Karpas-422 (cell line): Measurements from ENCODE around the gene MAPKAP1. TPM values are rescaled to one million over a fixed set of nuclear protein-coding genes. Genes with fewer than 3 reads are reported as not detected.

Experiments
- DNase-seq: peaks from one replicate; pipeline ENCODE4 v3.0.0-alpha.2; 2015
- H2AFZ ChIP-seq: fragments of 200-600 bp; sonication (generic); 2 replicates; pipeline ENCODE4 v1.6.1; 2014; ENCODE audit warnings: antibody characterized with exemption, low read length, mixed read lengths
- H3K27ac ChIP-seq: fragments of 200-600 bp; sonication (generic); 2 replicates; pipeline ENCODE4 v1.5.1; 2014; ENCODE audit warnings: mild to moderate bottlenecking, low read length, moderate library complexity
- H3K27me3 ChIP-seq: fragments of 200-600 bp; sonication (generic); 2 replicates; pipeline ENCODE4 v1.6.1; 2014; ENCODE audit warnings: low read length, mixed read lengths
- H3K36me3 ChIP-seq: fragments of 200-600 bp; sonication (generic); 2 replicates; pipeline ENCODE4 v1.6.1; 2014; ENCODE audit warnings: low read length, mixed read lengths; ENCODE audit not compliant: insufficient read depth
- H3K4me1 ChIP-seq: fragments of 200-600 bp; sonication (generic); 2 replicates; pipeline ENCODE4 v1.6.1; 2014; ENCODE audit warnings: mild to moderate bottlenecking, low read length, mixed read lengths
- H3K4me2 ChIP-seq: fragments of 200-600 bp; sonication (generic); 2 replicates; pipeline ENCODE4 v1.6.1; 2014; ENCODE audit warnings: low read length, low read depth, mild to moderate bottlenecking; ENCODE audit not compliant: poor library complexity, severe bottlenecking
- H3K4me3 ChIP-seq: fragments of 200-600 bp; sonication (generic); 2 replicates; pipeline ENCODE4 v1.5.1; 2014; ENCODE audit warnings: mild to moderate bottlenecking, antibody characterized with exemption, low read length, mixed read lengths
- H3K79me2 ChIP-seq: fragments of 200-600 bp; sonication (generic); 2 replicates; pipeline ENCODE4 v1.6.1; 2014; ENCODE audit warnings: mild to moderate bottlenecking, low read length, mixed read lengths
- H3K9ac ChIP-seq: fragments of 200-600 bp; sonication (generic); 2 replicates; pipeline ENCODE4 v1.6.0; 2014; ENCODE audit warnings: low read length
- H3K9me2 ChIP-seq: fragments of 200-600 bp; sonication (generic), shearing (Covaris generic); replicated peaks from 2 replicates; pipeline ENCODE4 v1.6.0; 2014; ENCODE audit warnings: mild to moderate bottlenecking, low read length, moderate library complexity; ENCODE audit not compliant: insufficient read depth
- H3K9me3 ChIP-seq: fragments of 300-700, 200-600 bp; sonication (generic); 2 replicates; pipeline ENCODE4 v1.6.1; 2014; ENCODE audit warnings: low read length, mixed read lengths
- H4K20me1 ChIP-seq: fragments of 200-600 bp; sonication (generic); 2 replicates; pipeline ENCODE4 v1.6.1; 2014; ENCODE audit warnings: mild to moderate bottlenecking, antibody characterized with exemption, low read length, low read depth; ENCODE audit not compliant: insufficient read depth
- total RNA-seq: library from RNA; depleted of rRNA; stranded (reverse); fragments of >200 nt; shearing (Covaris generic); gene quantifications from 2 replicates; pipeline ENCODE4 v1.2.3, GENCODE V29; 2014; ENCODE audit warnings: low replicate concordance

Gene MAPKAP1
- total RNA-seq, 1 experiment from 2014 or later, result 62.8 TPM

GRCh38 chr9:125749287-125749935, 42.4 kb upstream of the MAPKAP1 start:
- H3K4me1 ChIP-seq, result peaks cover 35% of the 10 kb centered on the region

GRCh38 chr9:125748446-125749099, 41.6 kb upstream of the MAPKAP1 start:
- peak overlapping the region; percentile 86 for H3K4me2 ChIP-seq
- H3K27me3 ChIP-seq, result no peaks in the 10 kb centered on the region
- no peaks in the 10 kb centered on the region for H3K36me3 ChIP-seq
- H4K20me1 ChIP-seq, result peaks cover 9% of the 10 kb centered on the region; the same call in 1 of the 2 replicates
- no peak overlapping the region for H3K27ac ChIP-seq
- H2AFZ ChIP-seq, result no peak overlapping the region
- no peaks in the 10 kb centered on the region for H3K9me3 ChIP-seq
- no peaks in the 10 kb centered on the region for H3K79me2 ChIP-seq
- no peak overlapping the region for H3K9ac ChIP-seq
- peak overlapping the region; percentile 66; the same call in 1 of the 2 replicates for H3K4me3 ChIP-seq
- peaks cover 35% of the 10 kb centered on the region for H3K4me1 ChIP-seq
- no peaks in the 10 kb centered on the region for H3K9me2 ChIP-seq
- no peak for DNase-seq

More at GRCh38 chr9:125749287-125749935, 42.4 kb upstream of the MAPKAP1 start:
- Histone ChIP-seq H3K79me2 (no peaks in the 10 kb centered on the region), H3K9me2 (no peaks in the 10 kb centered on the region), H2AFZ (no peak overlapping the region), H3K4me3 (no peak overlapping the region), H3K4me2 (no peak overlapping the region), H3K27ac (no peak overlapping the region), H4K20me1 (peaks cover 9% of the 10 kb centered on the region; the same call in 1 of the 2 replicates), H3K27me3 (no peaks in the 10 kb centered on the region), H3K9ac (no peak overlapping the region), H3K36me3 (no peaks in the 10 kb centered on the region), H3K9me3 (no peaks in the 10 kb centered on the region)
- no peak for DNase-seq

- H3K4me1 ChIP-seq, result peaks cover 34% of the 10 kb centered on the region
- H3K4me2 ChIP-seq, result peak overlapping the region; percentile 86
- peaks cover 9% of the 10 kb centered on the region; the same call in 1 of the 2 replicates for H4K20me1 ChIP-seq
- no peaks in the 10 kb centered on the region for H3K9me2 ChIP-seq
- no peaks in the 10 kb centered on the region for H3K9me3 ChIP-seq
- H2AFZ ChIP-seq, result 0 out of 2 replicates have a peak overlapping the region, but pooled peaks have one; percentile 72
- H3K36me3 ChIP-seq, result no peaks in the 10 kb centered on the region
- H3K4me3 ChIP-seq, result peak overlapping the region; percentile 66
- peak overlapping the region; percentile 68 for H3K9ac ChIP-seq
- H3K79me2 ChIP-seq, result no peaks in the 10 kb centered on the region
- no peak for DNase-seq
- H3K27me3 ChIP-seq, result no peaks in the 10 kb centered on the region
- no peak overlapping the region for H3K27ac ChIP-seq
Observed at GRCh38 chr9:125747765-125748445, 40.9 kb upstream of the MAPKAP1 start.

- Histone ChIP-seq H2AFZ (peak within 1 kb of the TSS; percentile 97), H3K4me3 (peak within 1 kb of the TSS; percentile 73), H3K9me2 (no peaks in the 10 kb centered on the region), H3K79me2 (no peaks in the 10 kb centered on the region), H4K20me1 (peaks cover 11% of the 10 kb centered on the region; the same call in 1 of the 2 replicates), H3K36me3 (no peaks in the 10 kb centered on the region), H3K4me1 (peaks cover 27% of the 10 kb centered on the region), H3K27me3 (no peaks in the 10 kb centered on the region), H3K27ac (no peak within 1 kb of the TSS), H3K9ac (peak within 1 kb of the TSS; percentile 81), H3K9me3 (no peaks in the 10 kb centered on the region), H3K4me2 (peak within 1 kb of the TSS; percentile 91)
- peak; percentile 70 for DNase-seq
Observed at GRCh38 chr9:125747053-125747764, 40.2 kb upstream of the MAPKAP1 start, which contains the start of gene PBX3. Gene PBX3, plus strand, starts transcription at chr9:125747373.

GRCh38 chr9:125746774-125747052, 39.7 kb upstream of the MAPKAP1 start:
- H4K20me1 ChIP-seq, result peaks cover 12% of the 10 kb centered on the region; the same call in 1 of the 2 replicates
- H2AFZ ChIP-seq, result no peak overlapping the region
- no peaks in the 10 kb centered on the region for H3K27me3 ChIP-seq
- DNase-seq, result no peak
- no peaks in the 10 kb centered on the region for H3K36me3 ChIP-seq
- no peaks in the 10 kb centered on the region for H3K9me2 ChIP-seq
- H3K27ac ChIP-seq, result no peak overlapping the region
- H3K9me3 ChIP-seq, result no peaks in the 10 kb centered on the region
- peak overlapping the region; percentile 81 for H3K9ac ChIP-seq
- no peaks in the 10 kb centered on the region for H3K79me2 ChIP-seq
- H3K4me3 ChIP-seq, result peak overlapping the region; percentile 73; the same call in 1 of the 2 replicates
- H3K4me2 ChIP-seq, result peak overlapping the region; percentile 91
- peaks cover 25% of the 10 kb centered on the region for H3K4me1 ChIP-seq

GRCh38 chr9:125746017-125746773, 39.2 kb upstream of the MAPKAP1 start:
- Histone ChIP-seq H3K79me2 (no peaks in the 10 kb centered on the region), H3K36me3 (no peaks in the 10 kb centered on the region), H3K9ac (peak overlapping the region; percentile 81), H3K4me3 (peak overlapping the region; percentile 73), H3K27me3 (no peaks in the 10 kb centered on the region), H3K4me2 (peak overlapping the region; percentile 91), H3K9me2 (no peaks in the 10 kb centered on the region), H3K4me1 (peaks cover 25% of the 10 kb centered on the region), H2AFZ (peak overlapping the region; percentile 97), H3K9me3 (no peaks in the 10 kb centered on the region), H3K27ac (no peak overlapping the region), H4K20me1 (peaks cover 12% of the 10 kb centered on the region; the same call in 1 of the 2 replicates)
- DNase-seq, result peak; percentile 98

GRCh38 chr9:125745682-125746016, 38.6 kb upstream of the MAPKAP1 start:
- peak overlapping the region; percentile 91 for H3K4me2 ChIP-seq
- H3K9me2 ChIP-seq, result no peaks in the 10 kb centered on the region
- no peaks in the 10 kb centered on the region for H3K36me3 ChIP-seq
- H3K9ac ChIP-seq, result peak overlapping the region; percentile 81
- H2AFZ ChIP-seq, result peak overlapping the region; percentile 39; the same call in 1 of the 2 replicates
- H3K79me2 ChIP-seq, result no peaks in the 10 kb centered on the region
- DNase-seq, result no peak
- H3K27ac ChIP-seq, result no peak overlapping the region
- H3K4me3 ChIP-seq, result peak overlapping the region; percentile 73; the same call in 1 of the 2 replicates
- H3K9me3 ChIP-seq, result no peaks in the 10 kb centered on the region
- H3K4me1 ChIP-seq, result peaks cover 25% of the 10 kb centered on the region
- peaks cover 12% of the 10 kb centered on the region; the same call in 1 of the 2 replicates for H4K20me1 ChIP-seq
- H3K27me3 ChIP-seq, result no peaks in the 10 kb centered on the region
